HEK293 (cell line): ENCODE data around the gene ZFYVE1.

Experiments used
- ZNF658 ChIP-seq: fragments of 450-650 bp; formaldehyde crosslinking; IDR thresholded peaks from 2 replicates; pipeline ENCODE4; 2016; ENCODE audit warnings: missing biosample characterization, missing genetic modification characterization
- TF ChIP-seq, protein P1 (sequence below): fragments of 450-650 bp; formaldehyde crosslinking; IDR thresholded peaks from 2 replicates; pipeline ENCODE4 v1.5.1; 2016; ENCODE audit warnings: missing biosample characterization, missing genetic modification characterization
- TF ChIP-seq, protein P2 (sequence below): fragments of 450-650 bp; formaldehyde crosslinking; IDR thresholded peaks from 2 replicates; pipeline ENCODE4 v1.5.1; 2016; ENCODE audit warnings: missing biosample characterization, missing genetic modification characterization

GRCh38 chr14:72952171-72952570 lies 74.7 kb downstream of the ZFYVE1 start:
- TF ChIP-seq, protein P1, sequence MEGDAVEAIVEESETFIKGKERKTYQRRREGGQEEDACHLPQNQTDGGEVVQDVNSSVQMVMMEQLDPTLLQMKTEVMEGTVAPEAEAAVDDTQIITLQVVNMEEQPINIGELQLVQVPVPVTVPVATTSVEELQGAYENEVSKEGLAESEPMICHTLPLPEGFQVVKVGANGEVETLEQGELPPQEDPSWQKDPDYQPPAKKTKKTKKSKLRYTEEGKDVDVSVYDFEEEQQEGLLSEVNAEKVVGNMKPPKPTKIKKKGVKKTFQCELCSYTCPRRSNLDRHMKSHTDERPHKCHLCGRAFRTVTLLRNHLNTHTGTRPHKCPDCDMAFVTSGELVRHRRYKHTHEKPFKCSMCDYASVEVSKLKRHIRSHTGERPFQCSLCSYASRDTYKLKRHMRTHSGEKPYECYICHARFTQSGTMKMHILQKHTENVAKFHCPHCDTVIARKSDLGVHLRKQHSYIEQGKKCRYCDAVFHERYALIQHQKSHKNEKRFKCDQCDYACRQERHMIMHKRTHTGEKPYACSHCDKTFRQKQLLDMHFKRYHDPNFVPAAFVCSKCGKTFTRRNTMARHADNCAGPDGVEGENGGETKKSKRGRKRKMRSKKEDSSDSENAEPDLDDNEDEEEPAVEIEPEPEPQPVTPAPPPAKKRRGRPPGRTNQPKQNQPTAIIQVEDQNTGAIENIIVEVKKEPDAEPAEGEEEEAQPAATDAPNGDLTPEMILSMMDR = no peak
- no peak for TF ChIP-seq ZNF658
- TF ChIP-seq, protein P2, sequence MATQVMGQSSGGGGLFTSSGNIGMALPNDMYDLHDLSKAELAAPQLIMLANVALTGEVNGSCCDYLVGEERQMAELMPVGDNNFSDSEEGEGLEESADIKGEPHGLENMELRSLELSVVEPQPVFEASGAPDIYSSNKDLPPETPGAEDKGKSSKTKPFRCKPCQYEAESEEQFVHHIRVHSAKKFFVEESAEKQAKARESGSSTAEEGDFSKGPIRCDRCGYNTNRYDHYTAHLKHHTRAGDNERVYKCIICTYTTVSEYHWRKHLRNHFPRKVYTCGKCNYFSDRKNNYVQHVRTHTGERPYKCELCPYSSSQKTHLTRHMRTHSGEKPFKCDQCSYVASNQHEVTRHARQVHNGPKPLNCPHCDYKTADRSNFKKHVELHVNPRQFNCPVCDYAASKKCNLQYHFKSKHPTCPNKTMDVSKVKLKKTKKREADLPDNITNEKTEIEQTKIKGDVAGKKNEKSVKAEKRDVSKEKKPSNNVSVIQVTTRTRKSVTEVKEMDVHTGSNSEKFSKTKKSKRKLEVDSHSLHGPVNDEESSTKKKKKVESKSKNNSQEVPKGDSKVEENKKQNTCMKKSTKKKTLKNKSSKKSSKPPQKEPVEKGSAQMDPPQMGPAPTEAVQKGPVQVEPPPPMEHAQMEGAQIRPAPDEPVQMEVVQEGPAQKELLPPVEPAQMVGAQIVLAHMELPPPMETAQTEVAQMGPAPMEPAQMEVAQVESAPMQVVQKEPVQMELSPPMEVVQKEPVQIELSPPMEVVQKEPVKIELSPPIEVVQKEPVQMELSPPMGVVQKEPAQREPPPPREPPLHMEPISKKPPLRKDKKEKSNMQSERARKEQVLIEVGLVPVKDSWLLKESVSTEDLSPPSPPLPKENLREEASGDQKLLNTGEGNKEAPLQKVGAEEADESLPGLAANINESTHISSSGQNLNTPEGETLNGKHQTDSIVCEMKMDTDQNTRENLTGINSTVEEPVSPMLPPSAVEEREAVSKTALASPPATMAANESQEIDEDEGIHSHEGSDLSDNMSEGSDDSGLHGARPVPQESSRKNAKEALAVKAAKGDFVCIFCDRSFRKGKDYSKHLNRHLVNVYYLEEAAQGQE (tag by site-specific recombination) = no peak
